Measurements from ENCODE around the gene CLCN1. TPM values are rescaled to one million over a fixed set of nuclear protein-coding genes. Genes with fewer than 3 reads are reported as not detected.
"Not testable (repeated sequence)": the region's sequence is repeated elsewhere in the genome, so short reads cannot be mapped to it uniquely, and the experiment has no call there.

The CLCN1 gene
- total RNA-seq, 1 donor from 2014 or later: 0.68 TPM

GRCh38 chr7:143387156-143387975 is 71.5 kb downstream of the CLCN1 start:
- ATAC-seq: no peak

- ATAC-seq: no peak
Measured at GRCh38 chr7:143388051-143388450, 72.1 kb downstream of the CLCN1 start.

- no peak for ATAC-seq
Measured at GRCh38 chr7:143388491-143389101, 72.7 kb downstream of the CLCN1 start.

- ATAC-seq: peak; percentile 2
Measured at GRCh38 chr7:143389316-143390103, 73.6 kb downstream of the CLCN1 start.

GRCh38 chr7:143390104-143390772 is 74.3 kb downstream of the CLCN1 start:
- peak; percentile 6 for ATAC-seq

- ATAC-seq: no peak
Measured at GRCh38 chr7:143390773-143391317, 74.9 kb downstream of the CLCN1 start.

GRCh38 chr7:143391462-143392404 is 75.8 kb downstream of the CLCN1 start:
- peak; percentile 23 for ATAC-seq

- not testable (repeated sequence) for ATAC-seq
Measured at GRCh38 chr7:143392427-143392826, 76.5 kb downstream of the CLCN1 start.

- no peak for ATAC-seq
Measured at GRCh38 chr7:143392875-143393266, 77.0 kb downstream of the CLCN1 start.

- no peak for ATAC-seq
Measured at GRCh38 chr7:143393267-143394041, 77.5 kb downstream of the CLCN1 start.

GRCh38 chr7:143394068-143394467 is 78.2 kb downstream of the CLCN1 start:
- ATAC-seq: no peak

GRCh38 chr7:143394777-143395176 is 78.9 kb downstream of the CLCN1 start:
- ATAC-seq: no peak

GRCh38 chr7:143395187-143396149 is 79.6 kb downstream of the CLCN1 start:
- ATAC-seq: no peak

- ATAC-seq: no peak
Measured at GRCh38 chr7:143396182-143396581, 80.3 kb downstream of the CLCN1 start.

GRCh38 chr7:143396625-143397556 is 81.0 kb downstream of the CLCN1 start:
- ATAC-seq: no peak

GRCh38 chr7:143397710-143398530 is 82.0 kb downstream of the CLCN1 start:
- no peak for ATAC-seq

GRCh38 chr7:143398616-143399015 is 82.7 kb downstream of the CLCN1 start:
- no peak for ATAC-seq
